ENCODE data around the gene AP2M1. TPM values are rescaled to one million over a fixed set of nuclear protein-coding genes. Genes with fewer than 3 reads are reported as not detected.

The AP2M1 gene
- total and polyA plus RNA-seq, 2 of the 13 experiments (the other 11 are each of a cell fraction or from before 2014, with no cell fraction given), result 126 to 146 TPM

DNA sequence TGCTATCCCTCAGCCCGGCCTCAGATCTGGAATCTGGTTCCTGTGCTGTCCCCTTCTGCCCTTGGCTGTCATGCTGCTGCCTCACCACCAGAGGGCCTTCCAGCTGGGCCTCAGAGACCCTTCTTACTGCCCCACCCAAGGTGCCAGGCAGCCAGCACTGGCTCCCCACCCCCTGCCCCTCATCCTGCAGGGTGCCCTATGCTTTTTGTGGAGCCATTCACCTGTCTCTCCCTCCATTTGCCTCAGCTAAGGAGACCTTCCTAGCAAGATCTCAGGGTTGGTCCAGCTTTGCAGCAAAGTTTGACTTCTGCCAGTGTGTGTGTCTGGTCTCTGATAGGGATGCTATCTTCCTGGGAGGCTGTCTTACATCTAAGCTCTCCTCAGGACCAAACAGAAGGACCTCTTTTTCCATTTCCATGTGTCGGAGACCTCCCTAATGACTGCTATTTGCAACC lies 52.9 kb downstream of the AP2M1 start (continued):
- TF ChIP-seq ZFYVE20 (CRISPR knock-in tag; IDR thresholded peaks at IDR 0.05; ENCODE audit: borderline replicate concordance, low read depth), result no peak
- TF ChIP-seq ZNF672 (CRISPR knock-in tag; IDR thresholded peaks at IDR 0.05), result no peak
- no peak for TF ChIP-seq WIZ (CRISPR knock-in tag; IDR thresholded peaks at IDR 0.05)
- TF ChIP-seq NR2F6 (IDR thresholded peaks at IDR 0.05), result no peak
- TF ChIP-seq NR2F6 (CRISPR knock-in tag; IDR thresholded peaks at IDR 0.05), result 0 out of 2 replicates have a peak, but pooled peaks have one; percentile 19
- no peak for TF ChIP-seq ZNF263 (CRISPR knock-in tag; IDR thresholded peaks at IDR 0.05)
- TF ChIP-seq MIXL1 (CRISPR knock-in tag; IDR thresholded peaks at IDR 0.05), result no peak
- TF ChIP-seq, protein P1, sequence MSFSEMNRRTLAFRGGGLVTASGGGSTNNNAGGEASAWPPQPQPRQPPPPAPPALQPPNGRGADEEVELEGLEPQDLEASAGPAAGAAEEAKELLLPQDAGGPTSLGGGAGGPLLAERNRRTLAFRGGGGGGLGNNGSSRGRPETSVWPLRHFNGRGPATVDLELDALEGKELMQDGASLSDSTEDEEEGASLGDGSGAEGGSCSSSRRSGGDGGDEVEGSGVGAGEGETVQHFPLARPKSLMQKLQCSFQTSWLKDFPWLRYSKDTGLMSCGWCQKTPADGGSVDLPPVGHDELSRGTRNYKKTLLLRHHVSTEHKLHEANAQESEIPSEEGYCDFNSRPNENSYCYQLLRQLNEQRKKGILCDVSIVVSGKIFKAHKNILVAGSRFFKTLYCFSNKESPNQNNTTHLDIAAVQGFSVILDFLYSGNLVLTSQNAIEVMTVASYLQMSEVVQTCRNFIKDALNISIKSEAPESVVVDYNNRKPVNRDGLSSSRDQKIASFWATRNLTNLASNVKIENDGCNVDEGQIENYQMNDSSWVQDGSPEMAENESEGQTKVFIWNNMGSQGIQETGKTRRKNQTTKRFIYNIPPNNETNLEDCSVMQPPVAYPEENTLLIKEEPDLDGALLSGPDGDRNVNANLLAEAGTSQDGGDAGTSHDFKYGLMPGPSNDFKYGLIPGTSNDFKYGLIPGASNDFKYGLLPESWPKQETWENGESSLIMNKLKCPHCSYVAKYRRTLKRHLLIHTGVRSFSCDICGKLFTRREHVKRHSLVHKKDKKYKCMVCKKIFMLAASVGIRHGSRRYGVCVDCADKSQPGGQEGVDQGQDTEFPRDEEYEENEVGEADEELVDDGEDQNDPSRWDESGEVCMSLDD (CRISPR knock-in tag; IDR thresholded peaks at IDR 0.05; ENCODE audit: borderline replicate concordance), result no peak
- TF ChIP-seq ZNF256 (CRISPR knock-in tag; conservative IDR thresholded peaks at IDR 0.05), result no peak
- TF ChIP-seq JUN (CRISPR knock-in tag; IDR thresholded peaks at IDR 0.05), result no peak
- TF ChIP-seq, protein P2, sequence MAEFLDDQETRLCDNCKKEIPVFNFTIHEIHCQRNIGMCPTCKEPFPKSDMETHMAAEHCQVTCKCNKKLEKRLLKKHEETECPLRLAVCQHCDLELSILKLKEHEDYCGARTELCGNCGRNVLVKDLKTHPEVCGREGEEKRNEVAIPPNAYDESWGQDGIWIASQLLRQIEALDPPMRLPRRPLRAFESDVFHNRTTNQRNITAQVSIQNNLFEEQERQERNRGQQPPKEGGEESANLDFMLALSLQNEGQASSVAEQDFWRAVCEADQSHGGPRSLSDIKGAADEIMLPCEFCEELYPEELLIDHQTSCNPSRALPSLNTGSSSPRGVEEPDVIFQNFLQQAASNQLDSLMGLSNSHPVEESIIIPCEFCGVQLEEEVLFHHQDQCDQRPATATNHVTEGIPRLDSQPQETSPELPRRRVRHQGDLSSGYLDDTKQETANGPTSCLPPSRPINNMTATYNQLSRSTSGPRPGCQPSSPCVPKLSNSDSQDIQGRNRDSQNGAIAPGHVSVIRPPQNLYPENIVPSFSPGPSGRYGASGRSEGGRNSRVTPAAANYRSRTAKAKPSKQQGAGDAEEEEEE (CRISPR knock-in tag; IDR thresholded peaks at IDR 0.05; ENCODE audit: borderline replicate concordance), result no peak
- TF ChIP-seq ZNF619 (CRISPR knock-in tag; IDR thresholded peaks at IDR 0.05), result no peak
- TF ChIP-seq, protein P3, sequence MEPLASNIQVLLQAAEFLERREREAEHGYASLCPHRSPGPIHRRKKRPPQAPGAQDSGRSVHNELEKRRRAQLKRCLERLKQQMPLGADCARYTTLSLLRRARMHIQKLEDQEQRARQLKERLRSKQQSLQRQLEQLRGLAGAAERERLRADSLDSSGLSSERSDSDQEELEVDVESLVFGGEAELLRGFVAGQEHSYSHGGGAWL (CRISPR knock-in tag; IDR thresholded peaks at IDR 0.05), result no peak
- peak; percentile 31; the same call in 1 of the 2 replicates for TF ChIP-seq RAD21 (CRISPR knock-in tag; IDR thresholded peaks at IDR 0.05)
- TF ChIP-seq THAP11 (CRISPR knock-in tag; IDR thresholded peaks at IDR 0.05), result 0 out of 2 replicates have a peak, but pooled peaks have one; percentile 27
- TF ChIP-seq POLR2A (IDR thresholded peaks at IDR 0.05; ENCODE audit: insufficient read depth in 1 of 2, low read depth in 2 of 2, low read length in 2 of 2), result no peak
- TF ChIP-seq ZIK1 (CRISPR knock-in tag; IDR thresholded peaks at IDR 0.05; ENCODE audit: borderline replicate concordance, low read depth), result no peak
- no peak for TF ChIP-seq MZF1 (CRISPR knock-in tag; IDR thresholded peaks at IDR 0.05; ENCODE audit: borderline replicate concordance)
- TF ChIP-seq, protein P4, sequence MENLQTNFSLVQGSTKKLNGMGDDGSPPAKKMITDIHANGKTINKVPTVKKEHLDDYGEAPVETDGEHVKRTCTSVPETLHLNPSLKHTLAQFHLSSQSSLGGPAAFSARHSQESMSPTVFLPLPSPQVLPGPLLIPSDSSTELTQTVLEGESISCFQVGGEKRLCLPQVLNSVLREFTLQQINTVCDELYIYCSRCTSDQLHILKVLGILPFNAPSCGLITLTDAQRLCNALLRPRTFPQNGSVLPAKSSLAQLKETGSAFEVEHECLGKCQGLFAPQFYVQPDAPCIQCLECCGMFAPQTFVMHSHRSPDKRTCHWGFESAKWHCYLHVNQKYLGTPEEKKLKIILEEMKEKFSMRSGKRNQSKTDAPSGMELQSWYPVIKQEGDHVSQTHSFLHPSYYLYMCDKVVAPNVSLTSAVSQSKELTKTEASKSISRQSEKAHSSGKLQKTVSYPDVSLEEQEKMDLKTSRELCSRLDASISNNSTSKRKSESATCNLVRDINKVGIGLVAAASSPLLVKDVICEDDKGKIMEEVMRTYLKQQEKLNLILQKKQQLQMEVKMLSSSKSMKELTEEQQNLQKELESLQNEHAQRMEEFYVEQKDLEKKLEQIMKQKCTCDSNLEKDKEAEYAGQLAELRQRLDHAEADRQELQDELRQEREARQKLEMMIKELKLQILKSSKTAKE (CRISPR knock-in tag; IDR thresholded peaks at IDR 0.05; ENCODE audit: borderline replicate concordance), result no peak
- peak; percentile 50; the same call in 1 of the 2 replicates for TF ChIP-seq SMC3 (IDR thresholded peaks at IDR 0.05; ENCODE audit: low read length)
- TF ChIP-seq, protein P5, sequence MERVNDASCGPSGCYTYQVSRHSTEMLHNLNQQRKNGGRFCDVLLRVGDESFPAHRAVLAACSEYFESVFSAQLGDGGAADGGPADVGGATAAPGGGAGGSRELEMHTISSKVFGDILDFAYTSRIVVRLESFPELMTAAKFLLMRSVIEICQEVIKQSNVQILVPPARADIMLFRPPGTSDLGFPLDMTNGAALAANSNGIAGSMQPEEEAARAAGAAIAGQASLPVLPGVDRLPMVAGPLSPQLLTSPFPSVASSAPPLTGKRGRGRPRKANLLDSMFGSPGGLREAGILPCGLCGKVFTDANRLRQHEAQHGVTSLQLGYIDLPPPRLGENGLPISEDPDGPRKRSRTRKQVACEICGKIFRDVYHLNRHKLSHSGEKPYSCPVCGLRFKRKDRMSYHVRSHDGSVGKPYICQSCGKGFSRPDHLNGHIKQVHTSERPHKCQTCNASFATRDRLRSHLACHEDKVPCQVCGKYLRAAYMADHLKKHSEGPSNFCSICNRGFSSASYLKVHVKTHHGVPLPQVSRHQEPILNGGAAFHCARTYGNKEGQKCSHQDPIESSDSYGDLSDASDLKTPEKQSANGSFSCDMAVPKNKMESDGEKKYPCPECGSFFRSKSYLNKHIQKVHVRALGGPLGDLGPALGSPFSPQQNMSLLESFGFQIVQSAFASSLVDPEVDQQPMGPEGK (CRISPR knock-in tag; IDR thresholded peaks at IDR 0.05), result peak; percentile 40; the same call in 1 of the 2 replicates
